ENCODE results near the gene CYB5D1.
"Not testable (repeated sequence)": the region's sequence is repeated elsewhere in the genome, so short reads cannot be mapped to it uniquely, and the experiment has no call there.

CYB5D1 gene

DNA sequence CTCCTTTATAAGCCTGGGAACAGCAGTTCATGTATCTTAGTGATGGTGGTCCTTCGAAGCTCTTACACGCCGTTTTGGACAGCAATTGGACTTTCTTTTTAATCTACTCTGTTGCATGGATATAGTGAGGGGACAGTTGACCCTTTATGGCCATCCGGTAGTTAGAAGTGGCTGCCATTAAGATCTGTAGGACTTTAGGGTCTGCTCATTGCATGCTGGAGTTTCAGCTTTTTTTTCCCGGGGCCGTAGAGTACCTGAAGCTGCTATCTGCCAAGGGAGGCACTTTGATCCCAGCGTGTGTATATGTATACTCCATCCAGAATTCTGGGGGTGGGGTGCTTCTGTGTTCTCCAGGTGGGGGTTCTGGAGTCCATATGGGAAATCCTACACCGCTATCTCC is 1.2 kb downstream of the CYB5D1 start:
- no peak for DNase-seq

DNA sequence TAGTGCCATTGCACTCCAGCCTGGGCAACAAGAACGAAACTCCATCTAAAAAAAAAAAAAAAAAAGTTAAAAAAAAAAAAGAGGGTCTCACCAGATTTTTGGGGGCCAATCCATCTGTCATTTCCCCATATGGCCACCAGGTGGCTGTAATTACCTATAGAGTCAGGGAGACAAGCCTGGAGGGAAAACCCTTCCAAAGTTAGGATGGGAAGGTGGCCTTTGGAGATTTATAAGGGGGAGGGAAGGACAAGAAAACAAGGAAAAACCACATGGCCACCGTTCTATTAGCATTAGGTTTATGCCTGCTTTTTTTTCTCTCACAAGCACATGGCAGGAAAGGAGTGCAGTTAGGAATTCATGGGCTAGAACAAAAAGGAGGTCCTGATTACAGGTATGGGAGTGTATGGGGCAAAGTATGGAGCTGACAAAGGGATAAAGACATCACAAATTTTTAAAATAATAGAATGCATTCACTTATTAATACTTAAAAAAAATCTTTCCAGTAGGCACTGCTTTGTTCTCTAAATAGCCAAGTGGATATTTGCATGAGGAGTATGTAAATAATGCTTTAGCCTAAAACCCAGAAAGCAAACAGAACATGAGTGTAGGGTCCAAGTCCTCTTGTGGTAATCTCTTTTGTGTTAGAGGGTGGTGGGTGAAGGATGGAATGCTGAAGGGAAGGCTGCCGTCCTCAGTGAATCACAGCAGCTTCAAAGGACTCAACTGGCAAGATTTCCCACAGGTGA is 5.1 kb downstream of the CYB5D1 start:
- DNase-seq: no peak

DNA sequence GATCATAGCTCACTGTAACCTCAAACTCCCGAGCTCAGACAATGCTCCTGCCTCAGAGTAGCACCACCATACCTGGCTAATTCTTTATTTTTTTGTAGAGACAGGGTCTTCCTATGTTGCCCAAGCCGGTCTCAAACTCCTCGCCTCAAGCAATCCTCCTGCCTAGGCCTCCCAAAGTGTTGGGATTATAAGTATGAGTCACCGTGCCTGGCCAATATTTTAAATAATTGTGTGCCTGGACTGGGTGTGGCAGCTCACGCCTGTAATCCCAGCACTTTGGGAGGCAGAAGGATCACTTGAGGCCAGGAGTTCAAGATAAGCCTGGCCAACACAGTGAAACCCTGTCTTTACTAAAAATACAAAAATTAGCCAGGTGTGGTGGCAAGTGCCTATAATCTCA is 6.6 kb downstream of the CYB5D1 start:
- not testable (repeated sequence) for DNase-seq

DNA sequence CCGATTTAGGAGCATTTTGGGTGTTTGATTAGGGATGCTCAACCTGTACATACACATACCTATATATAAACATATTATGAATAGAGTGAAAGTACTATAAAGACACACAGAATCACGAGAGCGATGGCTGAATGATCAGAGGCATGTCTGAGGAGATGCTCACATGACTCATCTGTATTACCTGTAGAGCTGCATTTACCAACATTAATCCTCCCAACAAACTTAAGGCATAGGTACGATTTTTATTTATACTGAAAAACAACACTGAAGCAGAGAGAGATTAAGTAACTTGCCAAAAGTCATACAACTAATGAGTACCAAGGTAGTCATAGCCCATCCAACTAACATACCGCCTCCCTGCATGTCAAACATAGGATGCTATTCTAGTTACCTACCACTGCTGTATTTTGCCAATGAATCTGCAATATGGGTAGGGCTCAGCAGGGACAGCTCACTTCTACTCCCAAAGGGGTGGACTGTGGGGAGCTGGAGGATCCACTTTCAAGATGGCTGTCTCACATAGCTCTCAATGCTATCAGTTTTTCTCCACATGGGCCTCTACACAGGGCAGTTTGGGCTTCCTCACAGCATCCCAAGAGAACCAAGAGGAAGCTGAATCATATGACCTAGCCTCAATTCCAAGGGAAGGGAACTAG is 7.3 kb downstream of the CYB5D1 start:
- no peak for DNase-seq

DNA sequence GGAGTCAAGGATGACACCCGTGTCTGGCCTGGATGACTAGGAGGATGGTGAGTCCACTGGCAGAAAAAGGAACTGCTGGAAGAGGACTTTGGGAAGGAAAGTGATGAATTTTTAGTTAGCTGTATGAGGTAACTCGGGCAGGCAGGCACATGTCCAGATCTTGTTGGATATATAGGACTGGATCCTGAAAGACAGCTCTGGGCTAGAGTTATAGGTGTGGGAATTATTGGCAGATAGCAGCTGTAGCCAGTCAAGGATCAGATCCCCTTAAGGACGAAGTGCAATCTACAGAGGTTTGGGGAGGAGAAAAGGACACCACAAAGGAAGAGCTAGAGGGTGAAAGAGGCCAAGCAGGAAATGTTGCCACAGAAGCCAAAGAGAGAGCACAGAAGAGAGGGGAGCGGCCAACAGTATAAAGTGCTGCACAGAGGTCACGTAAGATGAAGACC is 10.1 kb downstream of the CYB5D1 start:
- no peak for DNase-seq

DNA sequence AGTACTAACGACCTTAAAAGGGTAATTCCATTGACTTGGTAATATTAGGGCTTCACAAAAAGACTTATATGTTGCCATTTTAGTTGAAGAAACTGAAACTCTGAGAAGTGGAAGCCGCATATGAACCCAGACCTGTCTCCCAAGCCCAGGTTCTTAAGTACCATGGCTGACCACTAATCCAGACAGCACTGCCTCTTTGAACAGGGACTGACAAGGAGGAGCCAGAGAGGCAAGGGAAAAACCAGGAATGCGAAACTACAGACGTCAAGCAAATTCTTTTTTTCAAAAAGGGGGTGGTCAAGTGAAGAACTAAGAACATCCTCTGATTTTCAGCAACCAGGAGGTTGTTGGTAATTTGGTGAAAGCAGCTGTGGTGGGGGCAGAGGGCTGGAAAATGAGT is 15.2 kb downstream of the CYB5D1 start:
- no peak for DNase-seq

DNA sequence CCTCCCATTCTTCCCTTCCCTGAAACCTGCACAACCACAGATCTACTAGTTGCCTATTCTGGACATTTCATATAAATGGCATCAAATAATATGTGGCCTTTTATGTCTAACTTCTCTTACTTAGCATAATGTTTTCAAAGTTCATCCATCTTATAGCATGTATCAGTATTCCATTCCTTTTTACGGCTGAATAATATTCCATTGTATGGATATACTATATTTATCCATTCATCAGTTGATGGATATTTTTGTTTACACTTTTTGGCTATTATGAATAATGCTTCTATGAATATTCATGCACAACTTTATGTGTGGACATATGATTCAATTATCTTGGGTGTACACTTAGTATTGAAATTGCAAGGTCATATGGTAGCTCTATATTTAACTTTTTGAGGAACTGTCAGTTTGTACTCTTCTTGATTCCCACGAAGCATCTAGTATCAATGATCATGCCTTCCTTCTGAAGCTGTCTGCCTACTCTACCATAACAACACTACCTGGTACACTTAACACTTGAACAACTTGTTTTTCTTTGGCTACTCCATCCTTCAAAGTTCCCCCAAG is 18.1 kb downstream of the CYB5D1 start:
- DNase-seq: no peak

DNA sequence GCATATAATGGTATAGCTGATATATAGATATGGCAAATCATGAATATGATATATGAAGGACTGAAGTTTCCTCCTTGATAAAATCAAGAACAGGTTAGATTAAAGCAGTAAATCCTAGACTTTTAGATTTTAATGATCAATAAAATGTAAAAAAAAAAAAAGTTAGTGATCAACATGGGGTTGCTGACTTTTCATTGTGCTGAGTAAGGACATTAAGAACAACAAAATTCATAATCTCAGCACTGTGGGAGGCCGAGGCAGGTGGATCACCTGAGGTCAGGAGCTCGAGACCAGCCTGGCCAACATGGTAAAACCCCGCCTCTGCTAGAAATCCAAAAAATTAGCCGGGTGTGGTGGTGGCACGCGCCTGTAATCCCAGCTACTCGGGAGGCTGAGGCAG is 20.4 kb downstream of the CYB5D1 start:
- DNase-seq: no peak

DNA sequence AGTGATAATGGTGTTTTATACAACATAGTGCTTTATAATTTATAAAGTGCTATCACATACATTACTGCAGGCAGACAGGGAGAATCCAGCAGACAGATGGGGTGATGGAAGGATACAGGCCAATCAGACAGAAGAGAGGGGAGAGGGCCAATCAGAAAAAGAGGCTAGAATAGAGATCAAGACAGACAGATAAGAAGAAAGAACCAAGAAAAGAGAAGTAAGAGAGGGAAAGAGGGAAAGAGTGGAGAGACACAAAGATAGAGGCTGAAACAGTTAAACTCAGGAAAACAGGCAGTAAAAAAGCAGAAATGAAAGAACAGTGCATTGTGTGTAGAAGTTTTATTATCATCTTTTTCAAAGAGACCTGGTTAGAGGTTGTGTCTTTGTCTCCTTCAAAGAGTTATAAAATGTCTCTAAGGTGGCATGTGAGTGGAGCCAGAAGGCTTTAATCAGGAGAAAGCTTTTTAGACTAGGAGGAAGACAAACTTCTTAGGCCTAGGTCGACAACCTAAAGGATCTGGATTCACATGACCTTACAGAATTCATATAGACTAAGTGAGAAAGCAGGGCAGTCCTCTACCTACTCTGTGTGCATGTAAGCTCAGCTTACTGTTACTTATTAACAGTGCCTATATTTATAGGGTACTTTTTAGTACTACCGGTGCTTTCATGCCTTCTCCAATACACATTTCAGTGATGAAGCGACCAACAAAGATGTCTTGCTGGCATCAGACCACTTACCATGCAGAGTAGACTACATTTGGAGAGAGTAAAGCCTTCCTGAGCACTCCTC is 22.5 kb downstream of the CYB5D1 start:
- DNase-seq: no peak

DNA sequence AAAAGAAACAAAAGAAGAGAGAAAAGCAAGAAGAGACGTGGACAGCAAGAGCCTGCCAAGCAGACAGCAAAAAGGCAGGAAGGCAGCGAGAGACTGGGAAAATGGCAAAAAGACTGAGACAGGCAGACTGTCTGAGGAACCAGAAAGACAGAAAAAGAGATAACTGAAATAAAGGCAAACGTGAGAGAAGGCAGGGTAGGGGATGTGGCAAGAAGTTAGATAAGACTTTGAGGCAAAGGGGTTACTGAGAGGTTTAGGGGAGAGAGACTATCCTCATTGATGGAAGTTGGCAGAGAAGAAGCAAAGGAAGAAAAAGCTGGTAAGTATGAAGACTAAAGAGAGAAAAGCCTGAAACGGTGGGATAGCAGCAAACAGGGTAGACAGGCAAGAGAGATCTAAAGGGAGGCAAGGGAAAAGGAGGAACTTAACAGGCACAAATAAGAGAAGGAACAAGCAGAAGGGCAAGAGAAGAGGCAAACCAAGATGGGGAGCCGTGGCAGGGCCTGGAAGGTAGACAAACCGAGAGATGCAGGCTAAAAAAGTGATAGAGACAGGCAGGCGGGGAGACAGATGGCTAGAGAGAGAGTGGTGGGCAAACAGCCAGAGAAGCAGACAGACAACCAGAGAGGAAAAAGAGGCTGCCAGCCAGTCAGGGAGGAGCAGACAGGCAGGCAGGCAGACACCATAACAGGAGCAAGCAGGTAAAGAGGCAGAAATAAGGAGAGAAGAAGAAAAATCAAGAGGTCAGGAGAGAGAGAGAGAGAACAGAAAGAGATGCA is 23.7 kb downstream of the CYB5D1 start:
- no peak for DNase-seq

DNA sequence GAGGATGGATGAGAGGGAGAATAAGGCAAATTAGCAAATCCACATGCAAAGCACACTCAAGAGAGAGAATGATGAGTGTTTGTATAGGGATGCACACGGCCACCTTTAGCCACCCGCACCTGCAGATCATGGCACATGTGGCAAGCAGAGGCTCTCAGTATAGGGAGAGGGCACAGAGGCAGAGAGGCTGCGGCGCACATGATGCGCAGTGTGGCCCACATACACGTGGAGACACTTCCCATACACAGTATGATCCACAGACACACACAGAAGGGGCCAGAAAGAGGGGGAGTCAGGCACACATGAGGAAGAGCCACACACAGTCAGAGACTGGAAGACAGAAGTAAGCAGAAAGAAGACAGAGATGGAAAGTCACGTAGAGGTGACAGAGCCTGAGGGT is 24.3 kb downstream of the CYB5D1 start:
- no peak for DNase-seq

DNA sequence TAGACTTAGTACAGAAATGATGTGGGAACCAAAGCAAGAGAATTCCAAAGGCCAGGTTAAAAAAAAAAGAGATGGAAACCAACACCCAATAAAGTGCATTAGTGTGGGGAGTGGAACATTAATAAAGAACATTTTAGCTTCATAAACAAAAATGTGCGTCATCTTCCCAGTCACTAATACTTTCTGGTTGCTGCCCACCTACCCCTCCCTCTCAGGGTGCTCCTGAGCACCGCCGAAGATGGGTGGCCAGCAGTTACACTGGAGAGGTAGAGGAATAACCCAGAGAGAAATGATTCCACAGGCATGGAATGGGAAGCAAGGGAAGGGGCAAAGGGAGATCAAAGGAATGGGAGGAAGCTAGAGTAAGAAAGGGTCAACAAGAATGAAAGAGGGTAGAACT is 24.8 kb downstream of the CYB5D1 start:
- no peak for DNase-seq

DNA sequence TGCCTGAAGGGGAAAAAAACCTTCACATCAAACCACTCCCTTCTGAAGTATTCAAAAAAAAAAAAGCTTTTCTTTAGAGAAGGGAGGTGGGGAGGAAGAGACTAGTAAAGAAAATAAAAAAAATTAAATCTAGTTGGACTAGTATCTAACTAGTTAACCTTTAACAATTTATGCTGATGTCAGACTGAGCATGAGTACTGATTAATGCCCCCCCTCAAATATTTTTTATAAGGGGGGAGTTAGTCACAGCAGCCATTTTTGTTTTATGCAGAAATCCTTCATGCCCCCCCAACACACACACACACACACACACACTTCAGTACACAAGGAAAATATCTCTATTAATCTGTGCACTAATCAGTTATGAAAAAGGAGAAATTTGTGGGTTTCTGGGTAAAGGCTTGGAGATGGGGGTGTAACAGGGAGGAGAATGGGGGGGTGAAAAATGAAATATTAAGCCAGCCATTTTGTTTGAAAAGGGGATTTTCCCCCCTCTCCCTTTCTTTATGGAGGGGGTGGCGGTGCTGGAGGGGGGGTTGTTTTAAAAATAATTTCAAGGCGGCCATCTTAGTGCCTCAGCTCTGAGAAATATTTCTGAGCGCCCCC is 26.1 kb downstream of the CYB5D1 start:
- no peak for DNase-seq

DNA sequence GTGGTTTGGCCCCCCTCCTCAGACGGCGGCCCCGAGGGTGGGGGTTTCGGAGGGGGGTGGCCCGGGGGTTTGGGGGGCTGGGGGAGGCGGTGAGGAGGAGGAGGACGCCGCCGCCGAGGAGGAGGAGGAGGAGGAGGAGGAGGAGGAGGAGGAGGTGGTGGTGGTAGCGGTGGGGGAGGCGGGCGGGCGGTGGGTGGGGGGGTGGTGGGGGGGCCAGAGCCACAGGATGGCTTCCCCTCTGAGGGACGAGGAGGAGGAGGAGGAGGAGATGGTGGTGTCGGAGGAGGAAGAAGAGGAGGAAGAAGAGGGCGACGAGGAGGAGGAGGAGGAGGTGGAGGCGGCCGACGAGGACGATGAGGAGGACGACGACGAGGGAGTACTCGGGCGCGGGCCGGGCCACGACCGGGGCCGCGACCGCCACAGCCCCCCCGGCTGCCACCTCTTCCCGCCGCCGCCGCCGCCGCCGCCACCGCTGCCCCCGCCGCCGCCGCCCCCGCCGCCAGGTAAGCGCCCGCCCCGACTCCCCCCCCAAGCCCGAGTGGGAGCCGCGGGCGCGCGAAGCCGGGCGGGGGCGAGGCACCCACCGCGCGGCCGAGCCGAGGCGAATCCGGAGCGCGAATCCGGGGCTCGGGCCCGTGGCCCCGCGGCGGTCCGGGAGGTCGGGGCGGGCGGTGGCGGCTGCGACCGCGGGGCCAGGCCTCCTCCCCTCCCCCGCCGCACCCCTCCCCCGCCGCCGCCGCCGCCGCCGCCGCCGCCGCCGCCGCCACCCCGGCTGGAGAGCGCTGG is 27.0 kb downstream of the CYB5D1 start:
- DNase-seq: no peak

DNA sequence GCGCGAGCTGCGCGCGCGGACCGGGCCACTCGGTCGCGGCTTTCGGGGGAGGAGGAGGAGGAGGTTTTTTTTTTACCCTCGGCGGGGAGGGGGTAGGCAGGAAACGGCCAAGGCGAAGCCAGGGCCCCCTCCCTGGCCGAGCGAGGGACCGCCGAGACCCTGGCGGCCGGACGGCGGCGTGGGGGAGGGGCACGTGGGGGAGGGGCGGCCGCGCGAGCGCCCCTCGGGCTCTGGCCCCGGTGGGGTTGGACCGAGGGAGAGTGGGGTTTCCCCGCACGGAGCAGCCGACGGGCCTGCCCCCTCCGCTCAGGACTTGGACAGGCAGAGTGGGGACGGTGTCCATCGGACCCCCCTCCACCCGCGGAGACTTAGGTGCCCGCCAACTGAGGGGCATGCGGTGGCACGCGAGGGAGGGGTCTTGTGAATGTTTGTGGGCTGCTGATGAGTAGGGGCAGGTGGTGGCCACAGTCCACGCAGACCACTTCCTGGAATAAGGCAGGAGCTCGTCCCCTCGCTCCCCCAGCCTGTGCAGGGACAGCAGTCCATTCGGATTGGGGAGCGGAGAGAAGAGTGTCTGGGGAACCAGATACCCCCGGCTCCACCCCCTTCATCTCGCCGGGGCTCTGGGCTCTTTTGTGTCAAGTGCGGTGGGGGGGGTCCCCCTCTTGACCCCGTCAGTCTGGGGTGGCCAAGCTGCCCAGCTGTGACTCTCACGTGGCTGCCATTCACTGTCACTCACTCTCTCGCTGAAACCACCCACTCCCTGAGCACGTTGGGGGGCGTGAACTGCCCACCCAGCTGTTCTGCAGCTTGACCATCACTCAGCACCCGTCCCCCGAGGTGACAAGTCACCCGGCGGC is 27.8 kb downstream of the CYB5D1 start:
- no peak for DNase-seq

DNA sequence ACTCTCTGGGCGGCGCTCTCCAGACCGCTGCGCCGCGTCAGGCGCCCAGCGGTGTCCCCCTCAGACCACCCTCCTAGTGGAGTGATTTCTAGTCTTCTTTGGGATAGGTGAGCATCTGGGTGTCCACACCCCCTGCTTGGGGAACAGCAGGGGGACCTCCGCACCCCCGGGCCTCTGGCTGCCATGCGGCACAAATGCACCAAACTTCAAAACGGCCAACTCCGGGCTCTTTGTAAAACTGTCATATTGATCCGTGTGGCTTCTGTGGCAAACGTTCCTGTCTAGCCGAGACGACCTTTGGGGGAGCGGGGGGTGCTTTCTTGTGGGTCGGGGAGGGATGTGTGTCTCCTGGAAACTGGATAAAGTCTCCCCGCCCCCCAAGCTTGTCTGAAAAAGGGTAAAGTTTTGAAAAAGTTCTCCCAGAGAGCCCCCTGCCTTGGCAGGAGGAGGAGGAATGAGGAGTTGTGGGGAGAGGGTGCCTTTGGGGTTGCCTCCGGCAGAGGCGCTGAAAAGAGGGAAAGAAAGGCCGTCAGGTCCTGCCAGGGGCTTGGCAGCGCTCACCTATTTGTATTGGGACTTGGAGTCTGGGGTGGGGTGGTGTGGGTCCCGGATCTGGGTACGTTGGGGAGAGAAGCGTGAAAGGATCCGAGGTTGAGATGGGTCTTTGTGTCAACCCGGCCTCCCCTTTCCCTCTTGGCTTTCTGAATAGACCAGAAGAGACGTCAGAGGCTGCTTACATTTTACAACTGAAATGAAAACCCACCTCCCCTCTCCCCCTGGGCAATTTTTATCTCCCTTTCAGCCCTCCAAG is 28.6 kb downstream of the CYB5D1 start:
- DNase-seq: no peak

DNA sequence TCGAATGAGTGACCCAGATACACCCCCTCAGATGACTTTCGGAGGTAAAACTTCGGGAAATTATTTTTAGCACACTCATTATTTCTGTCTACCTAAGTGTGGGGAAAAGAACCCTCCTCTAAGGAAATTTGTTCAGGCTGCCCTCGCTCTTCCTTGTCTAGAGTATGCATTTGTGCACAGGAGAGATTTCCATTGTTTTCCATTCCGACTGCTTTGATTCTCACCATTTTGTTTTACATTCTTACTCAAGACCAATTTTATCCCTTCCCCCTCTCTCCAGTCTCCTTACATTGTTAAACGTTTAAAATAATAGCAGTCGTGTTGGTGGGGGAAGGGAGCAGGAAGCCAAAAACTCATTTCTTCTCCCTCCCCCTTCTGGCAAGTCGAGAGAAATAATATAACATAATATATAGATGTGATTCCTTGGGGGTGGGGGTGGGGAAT is 29.3 kb downstream of the CYB5D1 start:
- DNase-seq: no peak

DNA sequence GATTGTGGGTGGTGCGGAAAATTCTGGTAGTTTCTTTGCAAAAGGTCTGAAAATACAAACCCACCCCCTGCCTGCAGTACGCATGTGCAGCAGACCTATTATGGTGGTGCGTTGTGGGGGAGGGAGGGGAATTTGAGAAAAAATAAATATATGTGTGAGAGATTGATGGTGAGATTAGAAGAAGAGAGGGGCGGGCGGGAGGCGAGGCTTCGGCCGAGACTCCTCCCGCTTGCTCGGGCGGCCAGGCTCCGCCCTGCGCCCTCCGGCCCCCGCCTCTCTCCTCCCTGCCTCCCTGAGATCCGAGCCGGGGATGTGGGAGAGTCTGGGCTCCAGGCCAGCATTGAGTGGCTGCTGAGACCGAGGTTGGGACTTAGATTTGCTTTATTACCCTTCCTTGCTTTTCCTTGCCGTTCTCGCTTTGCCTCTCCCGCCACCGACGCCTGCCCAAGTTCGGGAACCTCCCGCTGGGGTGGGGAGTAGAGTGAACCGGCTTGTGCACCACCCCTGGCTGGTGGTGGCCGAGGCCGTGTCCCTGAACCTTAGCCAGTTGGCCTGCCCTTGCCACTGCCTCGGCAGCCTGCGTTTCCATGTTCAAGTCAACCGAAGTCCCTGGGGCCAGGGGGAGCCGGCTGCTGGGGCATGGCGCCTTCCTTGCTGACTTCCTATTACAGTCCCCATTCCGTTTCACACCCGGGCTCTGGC is 29.8 kb downstream of the CYB5D1 start:
- DNase-seq: peak; percentile 54
